HG03571 (cell line): ENCODE measurements around the gene MSLN.
"Not testable (repeated sequence)": the region's sequence is repeated elsewhere in the genome, so short reads cannot be mapped to it uniquely, and the experiment has no call there.

Experiments used
- ATAC-seq: cut with Tn5 transposase; IDR thresholded peaks from one replicate; pipeline ENCODE4 v1.9.1; 2021; ENCODE audit not compliant: unreplicated experiment

MSLN gene

GRCh38 chr16:770411-770810 is 9.9 kb downstream of the MSLN start:
- ATAC-seq: no peak

- ATAC-seq: no peak
These were observed 12.4 kb downstream of the MSLN start for GRCh38 chr16:772959-773358.

- ATAC-seq: no peak
These were observed 13.8 kb downstream of the MSLN start for GRCh38 chr16:774086-775001.

GRCh38 chr16:775236-775796 is 14.8 kb downstream of the MSLN start:
- no peak for ATAC-seq

GRCh38 chr16:776298-776697 is 15.8 kb downstream of the MSLN start:
- ATAC-seq: not testable (repeated sequence)

- no peak for ATAC-seq
These were observed 16.3 kb downstream of the MSLN start for GRCh38 chr16:776824-777223.

GRCh38 chr16:777826-778225 is 17.3 kb downstream of the MSLN start:
- no peak for ATAC-seq

GRCh38 chr16:778447-778846 is 17.9 kb downstream of the MSLN start:
- no peak for ATAC-seq

GRCh38 chr16:778909-779527 is 18.5 kb downstream of the MSLN start:
- no peak for ATAC-seq

- no peak for ATAC-seq
These were observed 19.0 kb downstream of the MSLN start for GRCh38 chr16:779561-779960.

GRCh38 chr16:780296-780695 is 19.8 kb downstream of the MSLN start:
- ATAC-seq: no peak

- no peak for ATAC-seq
These were observed 20.9 kb downstream of the MSLN start for GRCh38 chr16:781346-782010.

- ATAC-seq: no peak
These were observed 21.7 kb downstream of the MSLN start for GRCh38 chr16:782258-782657.

GRCh38 chr16:782766-783403 is 22.4 kb downstream of the MSLN start:
- ATAC-seq: no peak

GRCh38 chr16:783404-784161 is 23.0 kb downstream of the MSLN start:
- ATAC-seq: no peak

GRCh38 chr16:784431-784830 is 23.9 kb downstream of the MSLN start:
- ATAC-seq: no peak

- ATAC-seq: no peak
These were observed 25.3 kb downstream of the MSLN start for GRCh38 chr16:785563-786535.

- ATAC-seq: no peak
These were observed 26.9 kb downstream of the MSLN start for GRCh38 chr16:787321-787966.

- peak; percentile 12 for ATAC-seq
These were observed 27.5 kb downstream of the MSLN start, which contains the start of gene RPUSD1 for GRCh38 chr16:787978-788398. TSS of gene RPUSD1 (minus strand) at chr16:788381. CDS start at chr16:787737, 644 bp downstream.
